ENCODE measurements around the gene CDC73.

- TF ChIP-seq, protein P1, sequence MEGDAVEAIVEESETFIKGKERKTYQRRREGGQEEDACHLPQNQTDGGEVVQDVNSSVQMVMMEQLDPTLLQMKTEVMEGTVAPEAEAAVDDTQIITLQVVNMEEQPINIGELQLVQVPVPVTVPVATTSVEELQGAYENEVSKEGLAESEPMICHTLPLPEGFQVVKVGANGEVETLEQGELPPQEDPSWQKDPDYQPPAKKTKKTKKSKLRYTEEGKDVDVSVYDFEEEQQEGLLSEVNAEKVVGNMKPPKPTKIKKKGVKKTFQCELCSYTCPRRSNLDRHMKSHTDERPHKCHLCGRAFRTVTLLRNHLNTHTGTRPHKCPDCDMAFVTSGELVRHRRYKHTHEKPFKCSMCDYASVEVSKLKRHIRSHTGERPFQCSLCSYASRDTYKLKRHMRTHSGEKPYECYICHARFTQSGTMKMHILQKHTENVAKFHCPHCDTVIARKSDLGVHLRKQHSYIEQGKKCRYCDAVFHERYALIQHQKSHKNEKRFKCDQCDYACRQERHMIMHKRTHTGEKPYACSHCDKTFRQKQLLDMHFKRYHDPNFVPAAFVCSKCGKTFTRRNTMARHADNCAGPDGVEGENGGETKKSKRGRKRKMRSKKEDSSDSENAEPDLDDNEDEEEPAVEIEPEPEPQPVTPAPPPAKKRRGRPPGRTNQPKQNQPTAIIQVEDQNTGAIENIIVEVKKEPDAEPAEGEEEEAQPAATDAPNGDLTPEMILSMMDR (IDR thresholded peaks at IDR 0.05 in 2 of 3, conservative IDR thresholded peaks at IDR 0.05 in 1 of 3; ENCODE audit: borderline replicate concordance in 1 of 3, insufficient read depth in 1 of 3, low read depth in 2 of 3, low read length in 2 of 3), result no peak
- TF ChIP-seq ZNF274 (IDR thresholded peaks at IDR 0.05; ENCODE audit: low read depth, low read length), result no peak
- no peak for TF ChIP-seq EZH2phosphoT487 (IDR thresholded peaks at IDR 0.05; ENCODE audit: borderline replicate concordance)
- no peak for TF ChIP-seq SIN3A (IDR thresholded peaks at IDR 0.05; ENCODE audit: low read depth)
Measured at GRCh38 chr1:193105821-193106177, 16.0 kb upstream of the CDC73 start.

All from HCT116 (cell line).